Breast epithelium (tissue), 3 donors: ENCODE results near the gene C20orf141.
"Not testable (repeated sequence)": the region's sequence is repeated elsewhere in the genome, so short reads cannot be mapped to it uniquely, and the experiment has no call there.

Experiments
- CTCF ChIP-seq, 3 donors: fragments of 450-650 bp; IDR thresholded peaks; one replicate each; pipeline ENCODE4 v1.5.1; 2016 to 2017; ENCODE audit warnings: antibody characterized with exemption in 3 of 3, mild to moderate bottlenecking in 3 of 3, moderate library complexity in 3 of 3
- POLR2A ChIP-seq: fragments of 450-650 bp; IDR thresholded peaks from one replicate; pipeline ENCODE4 v1.6.1; 2016; ENCODE audit warnings: antibody characterized with exemption, mild to moderate bottlenecking, moderate library complexity
- POLR2AphosphoS5 ChIP-seq, 3 donors: sonication (generic); formaldehyde crosslinking; IDR thresholded peaks; one replicate each; pipeline ENCODE4 v1.6.1; 2017; ENCODE audit warnings: antibody characterized with exemption in 3 of 3

- not testable (repeated sequence) for TF ChIP-seq CTCF (IDR thresholded peaks at IDR 0.05); POLR2AphosphoS5 (IDR thresholded peaks at IDR 0.05); POLR2A
These were observed 44.7 kb upstream of the C20orf141 start for GRCh38 chr20:2770091-2770490.
